Stomach (tissue), 9 donors: ENCODE results near the gene SMPD3. TPM values are rescaled to one million over a fixed set of nuclear protein-coding genes. Genes with fewer than 3 reads are reported as not detected.

Source experiments
- DNase-seq, 2 donors: peaks; one replicate each; pipeline versions ENCODE4 v3.0.0 to v3.0.0-alpha.2; 2013 to 2019
- H3K27ac ChIP-seq, 5 donors: fragments of 200-600 bp in 4 of 5; sonication (generic) in 4 of 5; one replicate each; pipeline ENCODE4 v1.5.1; 2013 to 2019; ENCODE audit warnings: mild to moderate bottlenecking in 1 of 5, moderate library complexity in 1 of 5
- H3K27me3 ChIP-seq, 3 donors: fragments of 200-600 bp; sonication (generic); one replicate each; pipeline ENCODE4 v1.5.1; 2017 to 2019; ENCODE audit warnings: mixed run types in 1 of 3
- H3K36me3 ChIP-seq, 4 donors: fragments of 200-600 bp; sonication (generic); 1 replicate in 3 of 4; 2 replicates in 1 of 4; pipeline ENCODE4 v1.5.1; 2016 to 2019
- H3K4me1 ChIP-seq, 4 donors: fragments of 200-600 bp; sonication (generic); one replicate each; pipeline ENCODE4 v1.5.1; 2016 to 2019
- H3K4me3 ChIP-seq, 4 donors: fragments of 200-600 bp; sonication (generic) in 3 of 4; one replicate each; pipeline ENCODE4 v1.5.1; 2016 to 2019; ENCODE audit warnings: mild to moderate bottlenecking in 1 of 4
- H3K9me3 ChIP-seq, 4 donors: fragments of 200-600 bp; sonication (generic); one replicate each; pipeline ENCODE4 v1.5.1; 2016 to 2019
- CTCF ChIP-seq, 7 experiments: fragments of 450-650 bp in 4 of 7; fragments of 200-600 bp in 3 of 7; sonication (generic) in 3 of 7; IDR thresholded peaks; one replicate each; pipeline ENCODE4 v1.5.1; 2016 to 2019; ENCODE audit warnings: antibody characterized with exemption in 7 of 7, control low read depth in 2 of 7, mild to moderate bottlenecking in 1 of 7
- EP300 ChIP-seq: sonication (generic); formaldehyde crosslinking; IDR thresholded peaks from one replicate; pipeline ENCODE4 v1.6.1; 2017; ENCODE audit warnings: antibody characterized with exemption
- POLR2A ChIP-seq, 4 donors: fragments of 450-650 bp; IDR thresholded peaks; one replicate each; pipeline ENCODE4 v1.6.1; 2016; ENCODE audit warnings: antibody characterized with exemption in 4 of 4, control low read depth in 2 of 4, mild to moderate bottlenecking in 1 of 4, moderate library complexity in 1 of 4
- POLR2AphosphoS5 ChIP-seq, 3 donors: sonication (generic); formaldehyde crosslinking; IDR thresholded peaks; one replicate each; pipeline ENCODE4 v1.6.1; 2016; ENCODE audit warnings: antibody characterized with exemption in 3 of 3
- WGBS, 5 donors: extraction: QIAGEN DNeasy Blood & Tissue Kit in 3 of 5; methylation state at CpG; one replicate each; pipeline versions ENCODE4 v1.1.5 to v1.1.7; 2013 to 2018; 5-methylcytosine and 5-hydroxymethylcytosine counted together
- intact Hi-C: fragments of 100-400 bp; cut with DNase I; formaldehyde crosslinking; loops from one replicate; pipeline ENCODE4 v1.15.1; 2023; ENCODE audit warnings: low total_unique reads
- polyA plus RNA-seq, 3 donors: library from polyadenylated mRNA; stranded (reverse); fragments of 200-250 nt; gene quantifications; one replicate each; pipeline ENCODE4 v1.2.3, GENCODE V29; 2013
- total RNA-seq, 5 donors: library from RNA; depleted of rRNA; stranded (reverse); fragments of >200 nt; gene quantifications; one replicate each; pipeline versions ENCODE4 v1.1.0 to v1.2.3, GENCODE V29; 2014 to 2016
- donor health status: healthy with polysubstance abuse.
- donor health status: Bipolar disorder and iron deficiency.
- donor health status: healthy.

SMPD3 gene
- total and polyA plus RNA-seq, 8 donors, result 1.7 to 110 (median 53.7) TPM

- TF ChIP-seq CTCF (IDR thresholded peaks at IDR 0.05) (no peak), POLR2A (IDR thresholded peaks at IDR 0.05) (no peak), POLR2AphosphoS5 (IDR thresholded peaks at IDR 0.05) (no peak), EP300 (no peak)
- Histone ChIP-seq H3K4me3 (no peak overlapping the region), H3K4me1 (peaks cover 0 to 33% (median 20%) of the 10 kb centered on the region in 4 donors), H3K27ac (peak overlapping the region in 3 of 5 donors; percentile 8 to 84 (median 77)), H3K27me3 (no peaks in the 10 kb centered on the region), H3K9me3 (no peaks in the 10 kb centered on the region), H3K36me3 (no peaks in the 10 kb centered on the region)
- intact Hi-C loops, result no loop called here
- WGBS, 5 donors, result 55 to 74% (median 67%) methylated on average over 2 to 3 of the region's 3 CpGs
- no peak for DNase-seq
Observed at GRCh38 chr16:68388124-68388523, 60.2 kb downstream of the SMPD3 start.

GRCh38 chr16:68387301-68387700 is 61.0 kb downstream of the SMPD3 start:
- DNase-seq, result peak; percentile 81 to 89
- 40 to 53% (median 46%) methylated on average over 7 to 9 of the region's 9 CpGs for WGBS, 5 donors
- intact Hi-C loops, result no loop called here
- Histone ChIP-seq H3K4me3 (no peak overlapping the region), H3K9me3 (no peaks in the 10 kb centered on the region), H3K27ac (peak overlapping the region; percentile 75 to 88 (median 84)), H3K4me1 (peaks cover 0 to 40% (median 23%) of the 10 kb centered on the region in 4 donors), H3K27me3 (no peaks in the 10 kb centered on the region), H3K36me3 (no peaks in the 10 kb centered on the region)
- no peak for TF ChIP-seq CTCF (IDR thresholded peaks at IDR 0.05)
- peak in 1 of 3 donors; percentile 5 for TF ChIP-seq POLR2AphosphoS5 (IDR thresholded peaks at IDR 0.05)

GRCh38 chr16:68386628-68387027 is 61.7 kb downstream of the SMPD3 start:
- no peaks in the 10 kb centered on the region for H3K27me3 ChIP-seq
- H3K27ac ChIP-seq, result peak overlapping the region; percentile 75 to 88 (median 84)
- H3K9me3 ChIP-seq, result no peaks in the 10 kb centered on the region
- TF ChIP-seq POLR2AphosphoS5 (IDR thresholded peaks at IDR 0.05) (peak in 2 of 3 donors; percentile 67 to 77), CTCF (IDR thresholded peaks at IDR 0.05) (no peak)
- peaks cover 0 to 40% (median 26%) of the 10 kb centered on the region in 4 donors for H3K4me1 ChIP-seq
- intact Hi-C loops, result no loop called here
- WGBS, 5 donors, result 32 to 41% (median 36%) methylated on average over 9 to 14 of the region's 14 CpGs
- H3K36me3 ChIP-seq, result no peaks in the 10 kb centered on the region
- peak overlapping the region; percentile 8 to 28 (median 22) for H3K4me3 ChIP-seq
- peak; percentile 86 to 92 for DNase-seq

GRCh38 chr16:68385371-68385770 is 62.9 kb downstream of the SMPD3 start:
- Histone ChIP-seq H3K27me3 (no peaks in the 10 kb centered on the region), H3K4me3 (peak overlapping the region in 1 of 4 donors; percentile 25), H3K9me3 (no peaks in the 10 kb centered on the region), H3K36me3 (no peaks in the 10 kb centered on the region), H3K27ac (peak overlapping the region in 2 of 5 donors; percentile 77 to 84), H3K4me1 (peaks cover 0 to 42% (median 28%) of the 10 kb centered on the region in 4 donors)
- no peak for DNase-seq
- intact Hi-C loops, result no loop called here
- no peak for TF ChIP-seq CTCF (IDR thresholded peaks at IDR 0.05)
- no peak for TF ChIP-seq POLR2A (IDR thresholded peaks at IDR 0.05)
- TF ChIP-seq EP300, result no peak
- 64 to 73% (median 67%) methylated on average over 6 of the region's 6 CpGs for WGBS, 5 donors
